GM20431 (cell line): Measurements from ENCODE around the gene RAB43.

Source experiments
- in situ Hi-C: fragments of 300-500 bp; cut with MseI, MboI; formaldehyde crosslinking; loops from one replicate; pipeline ENCODE4 v1.15.0; 2020; ENCODE audit warnings: low sequenced_read_pairs; ENCODE audit not compliant: unreplicated experiment

Gene RAB43

DNA sequence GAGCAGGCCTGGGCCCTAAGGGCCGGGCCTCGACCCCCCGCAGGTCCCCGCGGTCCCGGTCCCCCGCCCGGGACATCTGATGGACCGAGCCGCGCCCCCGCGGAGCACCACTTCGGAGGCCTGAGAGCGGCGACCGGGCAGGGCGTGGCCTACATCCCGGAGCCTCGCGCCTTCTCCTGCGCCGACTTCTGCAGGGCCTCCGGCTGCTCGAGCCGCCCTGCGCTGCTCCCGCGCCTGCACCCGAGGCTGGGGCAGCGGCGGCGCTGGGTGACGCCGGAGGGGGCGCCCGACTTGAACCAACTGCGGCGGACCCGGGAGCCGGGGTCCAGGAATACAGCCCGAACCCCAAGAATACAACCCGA is 75.9 kb downstream of the RAB43 start:
- in situ Hi-C loops: no loop called here

- in situ Hi-C loops: no loop called here
Measured at GRCh38 chr3:129040579-129041300, 80.9 kb downstream of the RAB43 start.

DNA sequence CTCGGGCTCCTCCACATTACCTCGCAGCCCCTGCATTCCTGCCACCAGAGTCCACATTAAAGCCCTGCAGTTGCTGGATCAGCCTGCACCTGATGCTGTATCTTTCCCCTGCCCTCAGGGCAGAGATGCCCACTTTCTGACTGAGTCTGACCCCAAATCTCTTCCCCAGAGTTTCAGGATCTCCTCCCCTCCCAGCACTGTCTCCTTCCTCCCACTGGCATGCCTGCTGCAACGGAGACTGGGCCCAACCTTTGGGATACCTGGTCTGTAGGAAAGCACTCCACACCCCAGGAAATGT is 81.6 kb downstream of the RAB43 start:
- in situ Hi-C loops: no loop called here

- in situ Hi-C loops: no loop called here
Measured at GRCh38 chr3:129039271-129040038, 82.1 kb downstream of the RAB43 start.

DNA sequence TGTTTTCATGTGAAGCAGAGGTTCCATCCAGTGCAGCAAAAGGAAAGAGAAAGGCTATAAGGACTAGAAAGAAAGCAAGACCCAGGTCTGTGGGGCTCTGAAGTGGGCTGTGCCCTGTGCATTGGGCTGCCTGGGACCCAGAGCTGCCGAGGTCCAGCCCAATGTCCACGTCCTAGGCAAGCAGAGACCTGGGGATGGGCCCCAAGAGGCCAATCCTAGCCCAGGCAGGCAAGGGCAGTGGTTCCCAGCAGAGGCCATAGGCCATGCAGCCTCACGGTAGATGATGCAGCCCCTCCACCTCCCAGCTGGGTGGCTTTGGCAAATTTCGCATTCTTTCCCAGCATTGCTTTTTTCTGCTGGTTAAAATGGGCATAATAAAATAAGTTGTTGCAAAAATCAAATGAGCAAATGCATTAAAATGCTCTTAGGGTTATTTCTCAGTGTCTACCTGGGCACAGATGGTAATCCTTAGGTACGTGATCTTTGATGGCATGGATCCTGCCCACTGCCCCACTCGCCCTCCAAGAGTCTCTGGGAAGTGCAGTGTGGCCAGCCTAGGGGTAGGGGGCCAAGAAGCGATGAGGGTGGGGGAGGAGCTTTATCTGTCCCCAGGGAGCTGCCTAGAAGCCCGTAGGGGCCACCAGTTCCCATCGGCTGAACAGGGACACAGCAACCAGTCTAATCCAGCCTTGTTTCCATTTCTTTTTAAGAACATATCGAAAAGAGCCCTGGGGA is 83.3 kb downstream of the RAB43 start:
- in situ Hi-C loops: no loop called here
